Kidney (tissue), 14 donors: ENCODE measurements around the gene JMJD1C. TPM values are rescaled to one million over a fixed set of nuclear protein-coding genes. Genes with fewer than 3 reads are reported as not detected.
"Not testable (repeated sequence)": the region's sequence is repeated elsewhere in the genome, so short reads cannot be mapped to it uniquely, and the experiment has no call there.

Experiments used
- DNase-seq, 5 donors: peaks; one replicate each; pipeline ENCODE4 v3.0.0-alpha.2; 2013 to 2020
- FAIRE-seq: peaks from 2 replicates; lab custom pipeline; 2012; peaks lifted over from hg19 to GRCh38; lab: Jason Lieb, UNC
- H3K27ac ChIP-seq, 2 donors: one replicate each; pipeline ENCODE4 v1.7.0; 2013; ENCODE audit warnings: low read depth in 2 of 2, low read length in 2 of 2, inconsistent platforms in 1 of 2
- H3K27me3 ChIP-seq: one replicate; pipeline ENCODE4 v1.7.1; 2013; ENCODE audit warnings: low read length, inconsistent platforms; ENCODE audit not compliant: control insufficient read depth, insufficient read depth
- H3K36me3 ChIP-seq, 3 donors: one replicate each; pipeline versions ENCODE4 v1.7.0 to v1.7.1; 2013; ENCODE audit warnings: low read length in 3 of 3, control low read depth in 1 of 3, inconsistent platforms in 1 of 3; ENCODE audit not compliant: insufficient read depth in 3 of 3, control insufficient read depth in 2 of 3
- H3K4me1 ChIP-seq, 3 donors: one replicate each; pipeline versions ENCODE4 v1.7.0 to v1.7.1; 2013; ENCODE audit warnings: low read length in 3 of 3, inconsistent platforms in 1 of 3, low read depth in 1 of 3; ENCODE audit not compliant: control insufficient read depth in 2 of 3, insufficient read depth in 2 of 3
- H3K4me3 ChIP-seq, 3 donors: one replicate each; pipeline versions ENCODE4 v1.7.0 to v1.8.1; 2013; ENCODE audit warnings: low read length in 3 of 3, control low read depth in 1 of 3, inconsistent platforms in 1 of 3
- H3K9ac ChIP-seq, 3 donors: one replicate each; pipeline versions ENCODE4 v1.7.0 to v1.7.1; 2013; ENCODE audit warnings: low read length in 3 of 3, control low read depth in 1 of 3, inconsistent platforms in 1 of 3
- H3K9me3 ChIP-seq, 3 donors: one replicate each; pipeline versions ENCODE4 v1.7.0 to v1.7.1; 2013; ENCODE audit warnings: low read length in 3 of 3, control low read depth in 1 of 3, inconsistent platforms in 1 of 3; ENCODE audit not compliant: control insufficient read depth in 2 of 3, insufficient read depth in 1 of 3
- intact Hi-C: fragments of 100-400 bp; cut with DNase I; formaldehyde crosslinking; loops from one replicate; pipeline ENCODE4 v1.11.1; 2022
- polyA plus RNA-seq: library from polyadenylated mRNA; stranded (reverse); fragments of 350-450 nt; fragmentation: Illumina TruSeq; extraction: RNeasy Lipid Tissue Mini Kit (QIAGEN cat#74804); gene quantifications from one replicate; pipeline ENCODE4 v1.2.3, GENCODE V29; 2014; ENCODE audit warnings: low read depth, low replicate concordance; ENCODE audit not compliant: insufficient read depth
- total RNA-seq: library from RNA; stranded (reverse); fragmentation: NEBNext Ultra II Directional; extraction: Animal tissue kit (Norgen Biotek cat#: 25700); gene quantifications from one replicate; pipeline ENCODE4 v1.2.1, GENCODE V29; 2021
- TF ChIP-seq, protein P1 (sequence below): IDR thresholded peaks from 3 replicates; pipeline ENCODE4 v1.5.1; 2012; ENCODE audit warnings: mild to moderate bottlenecking, moderate library complexity, borderline replicate concordance; ENCODE audit not compliant: insufficient read depth; ENCODE audit errors: extremely low read depth
- donor health status: control.
- donor health status: control.
- donor health status: control.
- donor health status: control.
- donor health status: control.
- donor health status: DM: yes; HTN: yes; CAD: no.
- donor health status: Normal renal cell carcinoma (clear cell type).

JMJD1C gene
- total and polyA plus RNA-seq, 2 donors from 2014 or later: 18.9 to 92.9 TPM

DNA sequence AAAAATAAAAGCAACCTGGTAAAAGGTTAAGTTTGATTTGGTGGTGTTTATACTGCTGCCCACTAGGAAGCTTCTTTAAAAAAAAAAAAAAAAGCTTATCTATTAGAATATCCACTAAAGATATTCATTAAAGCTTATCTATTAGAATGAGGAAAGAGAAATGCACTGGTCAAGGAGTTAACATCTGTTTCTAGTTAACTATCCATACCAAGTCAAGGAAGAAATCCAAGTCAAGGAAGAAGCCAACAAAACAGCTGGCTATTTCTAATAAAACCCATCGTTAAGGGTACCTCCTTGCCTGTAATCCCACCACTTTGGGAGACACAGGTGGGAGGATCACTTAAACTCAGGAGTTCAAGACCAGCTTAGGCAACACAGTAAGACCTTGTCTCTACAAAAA lies 82.6 kb downstream of the JMJD1C start:
- Histone ChIP-seq H3K9ac (no peak overlapping the region), H3K36me3 (no peaks in the 10 kb centered on the region), H3K27me3 (no peaks in the 10 kb centered on the region), H3K9me3 (no peaks in the 10 kb centered on the region), H3K4me3 (no peak overlapping the region), H3K4me1 (peaks cover 0 to 2% (median 0%) of the 10 kb centered on the region in 3 donors), H3K27ac (no peak overlapping the region)
- TF ChIP-seq, protein P1, sequence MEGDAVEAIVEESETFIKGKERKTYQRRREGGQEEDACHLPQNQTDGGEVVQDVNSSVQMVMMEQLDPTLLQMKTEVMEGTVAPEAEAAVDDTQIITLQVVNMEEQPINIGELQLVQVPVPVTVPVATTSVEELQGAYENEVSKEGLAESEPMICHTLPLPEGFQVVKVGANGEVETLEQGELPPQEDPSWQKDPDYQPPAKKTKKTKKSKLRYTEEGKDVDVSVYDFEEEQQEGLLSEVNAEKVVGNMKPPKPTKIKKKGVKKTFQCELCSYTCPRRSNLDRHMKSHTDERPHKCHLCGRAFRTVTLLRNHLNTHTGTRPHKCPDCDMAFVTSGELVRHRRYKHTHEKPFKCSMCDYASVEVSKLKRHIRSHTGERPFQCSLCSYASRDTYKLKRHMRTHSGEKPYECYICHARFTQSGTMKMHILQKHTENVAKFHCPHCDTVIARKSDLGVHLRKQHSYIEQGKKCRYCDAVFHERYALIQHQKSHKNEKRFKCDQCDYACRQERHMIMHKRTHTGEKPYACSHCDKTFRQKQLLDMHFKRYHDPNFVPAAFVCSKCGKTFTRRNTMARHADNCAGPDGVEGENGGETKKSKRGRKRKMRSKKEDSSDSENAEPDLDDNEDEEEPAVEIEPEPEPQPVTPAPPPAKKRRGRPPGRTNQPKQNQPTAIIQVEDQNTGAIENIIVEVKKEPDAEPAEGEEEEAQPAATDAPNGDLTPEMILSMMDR: no peak
- DNase-seq (no peak), FAIRE-seq (no peak)
- intact Hi-C loops: no loop called here

DNA sequence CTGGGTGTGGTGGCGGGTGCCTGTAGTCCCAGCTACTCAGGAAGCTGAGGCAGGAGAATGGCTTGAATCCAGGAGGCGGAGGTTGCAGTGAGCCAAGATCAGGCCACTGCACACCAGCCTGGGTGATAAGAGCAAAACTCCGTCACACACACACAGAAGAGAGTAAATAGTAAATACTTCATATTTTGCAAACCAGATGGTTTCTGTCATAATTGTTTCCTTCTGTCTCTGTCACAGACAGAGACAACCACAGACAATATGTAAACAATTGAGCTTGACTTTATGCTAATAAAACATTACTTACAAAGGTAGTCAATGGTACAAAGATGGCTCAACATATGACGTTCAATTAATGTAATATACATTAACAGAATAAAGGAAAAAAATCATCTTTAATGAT lies 83.7 kb downstream of the JMJD1C start:
- DNase-seq (no peak), FAIRE-seq (no peak)
- H3K9ac ChIP-seq: no peak overlapping the region
- peaks cover 0 to 2% (median 0%) of the 10 kb centered on the region in 3 donors for H3K4me1 ChIP-seq
- TF ChIP-seq, protein P1: no peak
- no peaks in the 10 kb centered on the region for H3K9me3 ChIP-seq
- intact Hi-C loops: no loop called here
- no peak overlapping the region for H3K4me3 ChIP-seq
- H3K27ac ChIP-seq: no peak overlapping the region
- H3K36me3 ChIP-seq: no peaks in the 10 kb centered on the region
- no peaks in the 10 kb centered on the region for H3K27me3 ChIP-seq

DNA sequence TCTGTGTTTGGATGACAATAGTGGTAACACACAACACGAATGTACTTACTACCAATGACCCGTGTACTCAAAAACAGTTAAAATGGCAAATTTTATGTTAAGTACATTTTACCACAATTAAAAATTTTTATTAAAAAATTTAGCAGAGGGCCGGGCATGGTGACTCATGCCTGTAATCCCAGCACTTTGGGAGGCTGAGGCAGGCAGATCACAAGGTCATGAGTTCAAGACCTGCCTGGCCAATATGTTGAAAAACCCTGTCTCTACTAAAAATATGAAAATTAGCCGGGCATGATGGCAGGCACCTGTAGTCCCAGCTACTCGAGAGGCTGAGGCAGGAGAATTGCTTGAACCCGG lies 88.5 kb downstream of the JMJD1C start:
- H3K27ac ChIP-seq, intact Hi-C loops, H3K27me3 ChIP-seq, H3K4me1 ChIP-seq, DNase-seq, H3K9me3 ChIP-seq, H3K36me3 ChIP-seq, H3K9ac ChIP-seq, FAIRE-seq, H3K4me3 ChIP-seq: not testable (repeated sequence)

DNA sequence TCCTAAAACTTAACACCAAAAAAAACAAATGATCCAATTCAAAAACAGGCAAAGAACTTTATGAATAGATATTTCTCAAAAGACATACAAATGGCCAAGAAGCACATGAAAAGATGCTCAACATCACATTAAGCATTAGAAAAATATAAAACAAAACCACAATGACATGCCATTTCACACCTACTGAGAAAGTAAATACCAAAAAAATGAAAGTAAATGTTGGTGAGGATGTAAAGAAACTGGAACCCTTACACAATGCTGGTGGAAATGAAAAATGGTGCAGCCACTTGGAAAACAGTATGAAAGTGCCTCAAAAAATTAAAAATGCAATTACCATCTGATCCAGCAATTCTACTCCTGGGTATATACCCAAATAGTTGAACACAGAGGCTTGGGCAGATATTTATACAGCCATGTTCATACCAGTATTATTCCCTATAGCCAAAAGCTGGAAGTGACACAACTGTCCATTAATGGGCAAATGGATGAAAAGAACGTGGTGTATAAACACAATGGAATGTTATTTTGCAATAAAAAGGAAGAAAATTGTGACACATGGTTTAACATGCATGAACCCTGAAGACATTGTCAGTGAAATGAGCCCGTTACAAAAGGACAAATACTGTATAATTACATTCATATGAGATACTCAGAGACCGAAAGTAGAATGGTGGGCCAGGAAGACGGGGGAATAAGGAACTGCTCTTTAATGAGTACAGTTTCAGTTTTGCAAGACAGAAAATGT lies 89.0 kb downstream of the JMJD1C start:
- Histone ChIP-seq H3K9me3 (no peaks in the 10 kb centered on the region), H3K4me1 (no peaks in the 10 kb centered on the region), H3K4me3 (no peak overlapping the region), H3K36me3 (no peaks in the 10 kb centered on the region), H3K27me3 (no peaks in the 10 kb centered on the region), H3K27ac (no peak overlapping the region), H3K9ac (no peak overlapping the region)
- TF ChIP-seq, protein P1: no peak
- intact Hi-C loops: no loop called here
- DNase-seq (no peak), FAIRE-seq (no peak)
